ENCODE measurements around the gene HOXA5. TPM values are rescaled to one million over a fixed set of nuclear protein-coding genes. Genes with fewer than 3 reads are reported as not detected.

HOXA5 gene
- total RNA-seq, 1 experiment from 2014 or later = not detected

GRCh38 chr7:27128034-27128433 lies 15.4 kb downstream of the HOXA5 start:
- no peak overlapping the region for H3K4me3 Mint-ChIP-seq
- H4K5ac ChIP-seq (ENCODE audit: insufficient read length, low read depth, low read length) = no peak overlapping the region
- no peak overlapping the region for H4K91ac ChIP-seq (ENCODE audit: insufficient read length, low read depth, low read length)
- no peak overlapping the region for H2BK120ac ChIP-seq (ENCODE audit: low read depth, low read length, poor library complexity, severe bottlenecking)
- peaks cover 0 to 10% of the 10 kb centered on the region in 2 experiments; a peak in 1 of 4 replicates for H3K4me1 Mint-ChIP-seq
- H3K18ac ChIP-seq (ENCODE audit: insufficient read length, low read depth, low read length) = no peak overlapping the region
- peaks cover 95% of the 10 kb centered on the region for H3K27me3 ChIP-seq (ENCODE audit: insufficient read depth, low read length)
- DNase-seq = no peak
- H2BK5ac ChIP-seq (ENCODE audit: insufficient read length, low read length) = no peak overlapping the region
- H3K27ac ChIP-seq (ENCODE audit: insufficient read length, low read depth, low read length) = no peak overlapping the region
- no peaks in the 10 kb centered on the region for H3K79me1 ChIP-seq (ENCODE audit: insufficient read depth, low read depth, low read length, poor library complexity, severe bottlenecking)
- H3K23ac ChIP-seq (ENCODE audit: insufficient read length, low read depth, low read length) = no peak overlapping the region
- peaks cover 97% of the 10 kb centered on the region for H3K27me3 Mint-ChIP-seq (ENCODE audit: low read depth)
- no peaks in the 10 kb centered on the region for H3K79me2 ChIP-seq (ENCODE audit: insufficient read depth, low read length)
- H2BK12ac ChIP-seq (ENCODE audit: insufficient read length, low read depth, low read length) = no peak overlapping the region
- H3K56ac ChIP-seq (ENCODE audit: insufficient read length, low read depth, low read length) = no peak overlapping the region
- H3K4ac ChIP-seq (ENCODE audit: low read depth, low read length) = no peak overlapping the region
- H4K8ac ChIP-seq (replicated peaks; ENCODE audit: insufficient read length, low read depth, low read length) = no peak overlapping the region
- H2AK5ac ChIP-seq (ENCODE audit: insufficient read length, low read length) = no peak overlapping the region
- peaks cover 2% of the 10 kb centered on the region for H4K20me1 ChIP-seq (ENCODE audit: control insufficient read depth, insufficient read depth, insufficient read length)
- H3K9me3 ChIP-seq (ENCODE audit: control insufficient read depth, low read depth, low read length) = no peaks in the 10 kb centered on the region
- H3K4me1 ChIP-seq (ENCODE audit: insufficient read depth, low read length) = no peaks in the 10 kb centered on the region
- H3T11ph ChIP-seq (ENCODE audit: low read length) = no peak overlapping the region
- TF ChIP-seq CTCF (conservative IDR thresholded peaks at IDR 0.05) = no peak
- no peak overlapping the region for H2AFZ ChIP-seq (ENCODE audit: low read length)
- no peak overlapping the region for H2BK15ac ChIP-seq (ENCODE audit: low read depth, low read length)
- H2BK20ac ChIP-seq (ENCODE audit: low read depth, low read length, poor library complexity, severe bottlenecking) = no peak overlapping the region
- H3K23me2 ChIP-seq (ENCODE audit: insufficient read length, low read depth, low read length, poor library complexity, severe bottlenecking) = no peaks in the 10 kb centered on the region
- H3K9ac ChIP-seq (ENCODE audit: extremely low read depth, insufficient read length, low read length) = no peak overlapping the region
- H3K27ac Mint-ChIP-seq = no peak overlapping the region
- no peak overlapping the region for H3K14ac ChIP-seq (ENCODE audit: insufficient read depth, low read length)
- no CpG with 5 or more reads among the region's 2 CpGs for WGBS (ENCODE audit: extremely low coverage, insufficient read length, low lambda C conversion rate)
- no peak overlapping the region for H3K4me2 ChIP-seq (ENCODE audit: insufficient read depth, insufficient read length, low read length)
- H3K9me3 Mint-ChIP-seq = peaks cover 8 to 9% of the 10 kb centered on the region in 2 experiments; a peak in 4 of 5 replicates
- no peaks in the 10 kb centered on the region; a peak in 1 of 7 replicates for H3K36me3 Mint-ChIP-seq (ENCODE audit: insufficient read depth in 1 of 3, low read depth in 3 of 3)

All from H9 (cell line).